SK-MEL-5 (cell line): ENCODE data around the gene FCRL1. TPM values are rescaled to one million over a fixed set of nuclear protein-coding genes. Genes with fewer than 3 reads are reported as not detected.

Source experiments
- DNase-seq: peaks from one replicate; pipeline ENCODE4 v3.0.0-alpha.2; 2016; ENCODE audit warnings: low read depth, low spot score
- in situ Hi-C: cut with HindIII; loops from 2 replicates; pipeline ENCODE4 v1.10.0; 2016; ENCODE audit warnings: low sequenced_read_pairs, high pct_unique_total_duplicates, low pct_unique_long_range_greater_than_20kb
- small RNA-seq, 2 experiments: library from RNA; depleted of rRNA; stranded (forward); fragments of <200 nt; gene quantifications; one replicate each; pipeline ENCODE3, GENCODE V24; 2014
- total RNA-seq: library from RNA; depleted of rRNA; stranded (reverse); fragments of >200 nt; shearing (Covaris generic); gene quantifications from 2 replicates; pipeline ENCODE4 v1.2.3, GENCODE V29; 2014; rRNA removed

The FCRL1 gene
- total RNA-seq, 1 experiment from 2014 or later, result not detected

- DNase-seq, result no peak
Observed at GRCh38 chr1:157758018-157758417, 61.9 kb downstream of the FCRL1 start.

GRCh38 chr1:157753611-157754010, 66.3 kb downstream of the FCRL1 start:
- DNase-seq, result no peak
- in situ Hi-C loops, result no loop called here

More at GRCh38 chr1:157758018-157758417, 61.9 kb downstream of the FCRL1 start:
- in situ Hi-C loops, result no loop called here

GRCh38 chr1:157751283-157751682, 68.6 kb downstream of the FCRL1 start:
- in situ Hi-C loops, result no loop called here
- no peak for DNase-seq

GRCh38 chr1:157748262-157748817, 71.6 kb downstream of the FCRL1 start:
- in situ Hi-C loops, result no loop called here

More at GRCh38 chr1:157748262-157748817, 71.6 kb downstream of the FCRL1 start:
- DNase-seq, result no peak

Small RNA genes within 50 kb of the gene (small RNA-seq; reads per million reads assigned to genes)
- 0 reads per million in 2 experiments for gene MRPS21P2

Other genes with a start within 250 kb of the FCRL1 start
- gene FCRL4, start 222.0 kb downstream of the FCRL1 start, total RNA-seq, result not detected in 2 replicates
- 0.05 TPM in 1 of 2 replicates, not detected in the other for gene FCRL3, start 119.4 kb downstream of the FCRL1 start, total RNA-seq
- 0.03 TPM in 1 of 2 replicates, not detected in the other for gene FCRL2, start 43.0 kb downstream of the FCRL1 start, total RNA-seq
- 0.61 and 1.3 TPM in 2 replicates for gene CD5L, start 21.7 kb upstream of the FCRL1 start, total RNA-seq
- 22.2 and 27.8 TPM in 2 replicates for gene KIRREL1, start 173.5 kb upstream of the FCRL1 start, total RNA-seq